Activated CD8-positive, alpha-beta memory T cell treated with anti-CD3 and anti-CD28 coated beads for 4 hours (primary cell): Measurements from ENCODE around the gene GPATCH2L.

ENCODE experiments used
- DNase-seq, 2 donors: peaks; one replicate each; pipeline ENCODE4 v3.0.0-alpha.2; 2020; ENCODE audit warnings: low read depth in 2 of 2

GPATCH2L gene

GRCh38 chr14:76256545-76256944 lies 104.8 kb downstream of the GPATCH2L start:
- DNase-seq, result no peak

- DNase-seq, result no peak
Observed at GRCh38 chr14:76257111-76257803, 105.5 kb downstream of the GPATCH2L start.

- no peak for DNase-seq
Observed at GRCh38 chr14:76257842-76258397, 106.2 kb downstream of the GPATCH2L start.

- no peak for DNase-seq
Observed at GRCh38 chr14:76259029-76259735, 107.5 kb downstream of the GPATCH2L start.

- no peak for DNase-seq
Observed at GRCh38 chr14:76260749-76261148, 109.0 kb downstream of the GPATCH2L start.

GRCh38 chr14:76261371-76261811 lies 109.7 kb downstream of the GPATCH2L start:
- DNase-seq, result no peak

GRCh38 chr14:76262641-76263040 lies 110.9 kb downstream of the GPATCH2L start:
- DNase-seq, result no peak
